ENCODE data around the gene FCRL3.

Gene FCRL3

DNA sequence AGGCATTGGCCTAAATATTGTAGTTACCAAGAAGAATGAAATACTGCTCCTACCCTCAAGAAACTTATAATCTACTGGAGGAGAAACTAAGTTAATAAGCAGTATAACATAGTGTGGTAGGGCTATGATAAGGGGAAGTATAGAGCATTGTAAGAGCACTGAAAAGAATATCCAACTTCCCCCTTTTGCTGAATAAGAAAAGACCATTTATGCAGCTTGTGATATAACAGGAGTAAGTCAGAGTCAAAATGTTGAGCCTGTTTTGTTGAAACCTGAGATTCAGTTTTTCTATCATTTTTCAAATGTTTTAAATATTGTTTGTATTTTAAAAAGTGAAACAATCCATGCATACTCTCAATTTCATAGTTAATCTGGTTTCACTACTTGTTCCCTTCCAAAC is 54.4 kb downstream of the FCRL3 start:
- no peak for DNase-seq
- no peaks in the 10 kb centered on the region for H3K9me3 Mint-ChIP-seq
- no peaks in the 10 kb centered on the region for H3K36me3 Mint-ChIP-seq (ENCODE audit: low read depth)
- peaks cover 4% of the 10 kb centered on the region for H3K27me3 Mint-ChIP-seq
- no peak overlapping the region for H3K27ac Mint-ChIP-seq
- H3K4me3 Mint-ChIP-seq = no peak overlapping the region
- no peaks in the 10 kb centered on the region for H3K4me1 Mint-ChIP-seq (ENCODE audit: low read depth)

DNA sequence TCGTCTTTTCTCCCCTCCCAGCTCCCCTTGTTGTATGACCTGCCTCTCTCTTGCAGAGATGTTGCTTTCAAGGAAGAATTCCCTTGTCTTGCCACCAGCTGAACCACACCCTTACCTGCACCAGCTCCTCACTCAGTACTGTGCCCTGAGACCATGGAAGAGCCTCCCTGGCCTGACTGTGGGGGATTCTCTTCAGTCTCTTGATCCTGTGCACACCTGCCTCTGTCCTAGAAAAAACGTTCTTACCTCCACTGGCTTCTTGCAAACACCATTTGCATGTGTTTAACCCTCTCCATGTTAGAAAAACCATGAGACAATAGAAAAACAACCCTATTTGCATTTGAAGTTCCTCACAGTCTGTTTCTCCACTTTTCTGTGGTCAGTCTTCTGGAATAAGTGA is 59.4 kb downstream of the FCRL3 start:
- H3K4me3 Mint-ChIP-seq = no peak overlapping the region
- peaks cover 4% of the 10 kb centered on the region for H3K27me3 Mint-ChIP-seq
- DNase-seq = no peak
- no peaks in the 10 kb centered on the region for H3K4me1 Mint-ChIP-seq (ENCODE audit: low read depth)
- no peak overlapping the region for H3K27ac Mint-ChIP-seq
- no peaks in the 10 kb centered on the region for H3K36me3 Mint-ChIP-seq (ENCODE audit: low read depth)
- no peaks in the 10 kb centered on the region for H3K9me3 Mint-ChIP-seq

DNA sequence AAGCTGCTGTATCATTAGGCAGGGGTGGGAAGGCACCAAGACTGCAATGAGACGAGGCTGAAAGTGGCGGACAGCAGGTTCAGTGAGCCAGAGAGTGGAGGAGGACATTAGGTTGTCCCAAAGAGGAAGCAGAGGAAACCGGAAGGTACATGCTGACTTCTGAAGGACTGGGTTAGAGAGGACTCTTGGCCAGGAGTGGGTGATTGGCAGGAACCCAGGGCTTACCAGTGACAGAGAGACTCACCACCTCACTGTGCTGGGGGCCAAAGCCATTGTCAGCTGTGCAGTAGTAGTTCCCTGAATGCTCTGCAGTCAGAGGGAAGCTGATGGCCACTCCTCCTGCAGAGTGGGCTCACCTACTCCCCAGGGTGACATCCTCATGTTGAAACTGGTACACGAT is 60.8 kb downstream of the FCRL3 start:
- no peaks in the 10 kb centered on the region for H3K9me3 Mint-ChIP-seq
- H3K4me3 Mint-ChIP-seq = no peak overlapping the region
- no peaks in the 10 kb centered on the region for H3K36me3 Mint-ChIP-seq (ENCODE audit: low read depth)
- peaks cover 4% of the 10 kb centered on the region for H3K27me3 Mint-ChIP-seq
- DNase-seq = no peak
- H3K27ac Mint-ChIP-seq = no peak overlapping the region
- no peaks in the 10 kb centered on the region for H3K4me1 Mint-ChIP-seq (ENCODE audit: low read depth)

DNA sequence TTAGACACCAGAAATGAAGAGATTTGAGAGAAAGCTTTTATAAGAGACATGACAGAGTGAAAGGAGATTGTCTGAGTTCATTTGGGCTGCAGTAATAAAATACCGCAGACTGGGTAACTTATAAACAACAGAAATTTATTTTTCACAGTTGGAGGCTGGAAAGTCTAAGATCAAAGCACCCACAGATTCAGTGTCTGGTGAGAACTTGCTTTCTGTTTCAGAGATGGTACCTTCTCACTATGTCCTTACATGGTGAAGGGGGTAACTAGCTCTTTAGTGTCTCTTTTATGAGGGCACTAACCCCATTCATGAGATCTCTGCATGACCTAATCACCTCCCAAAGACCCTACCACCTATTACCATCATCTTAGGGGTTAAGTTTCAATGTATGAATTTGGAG is 71.8 kb downstream of the FCRL3 start:
- DNase-seq = no peak
- Mint-ChIP-seq H3K9me3 (peaks cover 1% of the 10 kb centered on the region), H3K4me1 (ENCODE audit: low read depth) (peaks cover 7% of the 10 kb centered on the region), H3K4me3 (no peak overlapping the region), H3K27me3 (peaks cover 32% of the 10 kb centered on the region), H3K27ac (no peak overlapping the region), H3K36me3 (ENCODE audit: low read depth) (no peaks in the 10 kb centered on the region)

Data from activated T-cell treated with anti-CD3 and anti-CD28 coated beads, Interleukin-2, amount 50 U/mL, for 24 hours (primary cell).